Measurements from ENCODE around the gene ZNF365.

- TF ChIP-seq EZH2 (IDR thresholded peaks at IDR 0.05; ENCODE audit: insufficient read depth, low read length) = no peak
- TF ChIP-seq, protein P1, sequence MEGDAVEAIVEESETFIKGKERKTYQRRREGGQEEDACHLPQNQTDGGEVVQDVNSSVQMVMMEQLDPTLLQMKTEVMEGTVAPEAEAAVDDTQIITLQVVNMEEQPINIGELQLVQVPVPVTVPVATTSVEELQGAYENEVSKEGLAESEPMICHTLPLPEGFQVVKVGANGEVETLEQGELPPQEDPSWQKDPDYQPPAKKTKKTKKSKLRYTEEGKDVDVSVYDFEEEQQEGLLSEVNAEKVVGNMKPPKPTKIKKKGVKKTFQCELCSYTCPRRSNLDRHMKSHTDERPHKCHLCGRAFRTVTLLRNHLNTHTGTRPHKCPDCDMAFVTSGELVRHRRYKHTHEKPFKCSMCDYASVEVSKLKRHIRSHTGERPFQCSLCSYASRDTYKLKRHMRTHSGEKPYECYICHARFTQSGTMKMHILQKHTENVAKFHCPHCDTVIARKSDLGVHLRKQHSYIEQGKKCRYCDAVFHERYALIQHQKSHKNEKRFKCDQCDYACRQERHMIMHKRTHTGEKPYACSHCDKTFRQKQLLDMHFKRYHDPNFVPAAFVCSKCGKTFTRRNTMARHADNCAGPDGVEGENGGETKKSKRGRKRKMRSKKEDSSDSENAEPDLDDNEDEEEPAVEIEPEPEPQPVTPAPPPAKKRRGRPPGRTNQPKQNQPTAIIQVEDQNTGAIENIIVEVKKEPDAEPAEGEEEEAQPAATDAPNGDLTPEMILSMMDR (IDR thresholded peaks at IDR 0.05; ENCODE audit: insufficient read depth, low read depth, low read length) = no peak
These were observed 67.8 kb downstream of the ZNF365 start for GRCh38 chr10:62442006-62442405.
